Fibroblast of skin of scalp (primary cell): Measurements from ENCODE around the gene RNF26.

Experiments used
- DNase-seq: peaks from one replicate; pipeline ENCODE4 v3.0.0-alpha.2; 2013

Gene RNF26

DNA sequence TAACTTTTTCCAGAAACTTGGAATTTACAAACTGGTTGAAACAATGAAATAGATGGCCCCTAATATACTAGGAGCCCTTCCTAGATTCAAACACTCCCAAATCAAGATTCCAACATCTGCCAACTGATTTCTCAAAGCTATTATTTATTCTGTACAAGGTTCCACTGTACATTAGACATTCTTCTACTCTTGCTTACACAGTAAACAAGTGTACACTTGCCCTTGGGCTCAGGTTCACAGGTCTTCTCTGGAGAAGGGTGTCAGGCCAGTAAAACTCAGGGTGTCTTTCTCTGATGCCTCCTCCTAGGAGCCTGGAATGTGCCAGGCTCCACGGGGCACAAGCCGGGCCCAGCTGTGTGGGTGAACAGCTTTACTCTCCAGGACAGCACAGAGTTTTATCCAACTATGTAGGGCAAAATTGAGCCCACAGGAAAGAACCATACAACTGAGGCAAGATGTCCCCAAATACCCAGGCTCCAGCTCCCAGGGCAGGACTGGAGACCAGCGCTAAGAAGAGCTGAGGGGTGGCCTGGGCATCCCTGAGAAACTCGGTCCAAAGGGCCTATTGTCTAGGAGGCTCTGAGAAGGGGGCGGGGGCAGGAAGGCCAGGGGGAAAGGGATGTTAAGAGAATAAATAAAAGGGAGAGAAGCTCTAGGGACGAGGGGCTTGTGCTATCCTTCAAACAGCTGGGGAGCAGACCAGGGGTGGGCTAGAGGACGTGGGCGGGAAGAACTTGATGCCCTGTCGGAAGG is 20.9 kb downstream of the RNF26 start:
- no peak for DNase-seq

DNA sequence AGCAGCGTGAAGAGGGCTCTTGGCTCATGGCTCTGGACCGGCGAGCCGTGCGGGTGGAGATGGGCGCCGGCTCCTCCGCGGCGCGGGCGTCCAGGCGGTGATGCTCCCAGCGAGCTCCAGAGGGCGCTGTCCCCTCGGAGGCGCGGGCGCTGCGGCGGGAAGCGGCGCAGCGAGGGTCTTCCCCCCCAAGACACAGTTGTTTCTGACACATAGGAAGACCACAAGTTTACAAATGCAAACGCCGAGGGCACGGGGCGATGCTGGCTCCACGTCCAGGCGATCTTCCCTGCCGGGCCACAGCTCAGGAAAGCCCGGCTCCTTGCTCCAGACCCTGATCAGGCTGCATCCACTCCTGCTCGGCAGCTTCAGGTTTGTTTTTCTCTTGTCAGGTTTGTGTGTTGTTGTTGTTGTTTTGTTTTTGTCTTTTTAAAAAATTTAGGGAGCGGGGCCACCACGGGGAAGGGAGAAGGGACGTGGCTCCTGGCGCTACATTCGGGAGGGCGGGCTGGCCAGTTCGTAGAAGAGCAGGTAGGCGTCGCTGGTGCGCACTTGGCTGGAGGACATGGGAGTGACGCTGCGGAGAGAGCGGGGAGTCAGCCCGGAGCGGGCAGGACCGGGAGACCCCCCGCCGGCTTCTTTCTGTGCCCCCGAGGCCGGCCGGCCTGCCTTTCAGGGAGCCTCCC is 22.2 kb downstream of the RNF26 start:
- peak; percentile 78 for DNase-seq

DNA sequence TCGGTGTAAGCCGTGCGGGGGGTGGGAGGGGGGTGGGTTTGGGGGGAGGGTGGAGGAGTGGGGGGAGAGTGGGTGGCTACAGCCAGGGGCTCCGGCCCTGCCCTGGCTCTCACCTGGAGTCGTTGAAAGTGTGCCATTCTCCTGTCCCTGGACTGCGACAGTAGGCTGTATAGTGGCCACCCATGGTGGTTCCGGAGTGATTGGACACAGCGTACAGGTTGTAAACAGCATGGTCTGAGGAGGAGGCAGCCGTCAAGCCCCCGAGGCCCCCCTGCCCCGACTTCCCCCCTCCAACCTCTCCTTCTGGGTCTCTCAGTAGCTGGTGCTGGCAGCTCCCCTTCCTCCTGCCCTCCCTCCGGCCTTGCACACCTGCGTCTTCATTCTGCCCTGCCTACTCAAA is 22.7 kb downstream of the RNF26 start:
- no peak for DNase-seq

DNA sequence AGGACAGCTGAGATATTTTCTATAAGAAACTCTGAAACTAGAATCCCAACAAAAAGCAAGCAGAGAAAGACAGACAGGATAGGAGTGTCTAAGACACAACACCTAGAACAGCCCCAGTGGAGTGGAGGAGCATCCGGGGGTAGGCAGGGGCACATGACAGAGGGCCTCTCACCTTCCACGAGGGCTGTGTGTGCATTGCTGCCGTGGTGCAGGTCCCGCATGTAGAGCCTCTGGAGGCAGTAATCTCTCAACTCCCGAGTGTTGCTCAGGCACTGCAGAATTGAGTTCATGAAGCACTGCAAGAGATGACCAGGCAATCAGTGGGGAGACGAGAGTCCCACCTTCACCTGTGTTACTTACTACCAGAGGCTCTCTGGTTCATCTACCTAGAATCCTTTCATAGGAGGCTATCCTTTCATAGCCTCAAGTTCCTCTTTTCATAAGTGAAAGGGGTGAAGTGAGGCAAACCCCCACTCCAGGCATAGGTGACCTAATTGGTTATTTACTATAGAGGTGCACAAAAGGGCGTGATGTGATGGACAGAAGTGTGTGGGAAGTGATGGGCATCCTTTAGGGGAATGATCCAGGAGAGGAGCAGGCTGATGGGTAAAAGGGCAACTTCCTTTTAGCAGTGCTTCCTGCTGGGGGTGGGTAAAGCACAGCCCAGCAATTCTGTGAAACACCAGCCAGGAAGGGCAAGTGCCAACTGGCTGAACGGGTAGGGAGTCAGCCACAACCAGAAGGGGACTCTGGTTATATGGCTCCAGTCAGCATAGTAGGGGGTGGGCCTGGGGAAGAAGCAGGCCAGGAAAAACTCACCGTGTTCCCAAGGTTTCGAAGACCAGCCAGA is 25.3 kb downstream of the RNF26 start:
- DNase-seq = no peak

DNA sequence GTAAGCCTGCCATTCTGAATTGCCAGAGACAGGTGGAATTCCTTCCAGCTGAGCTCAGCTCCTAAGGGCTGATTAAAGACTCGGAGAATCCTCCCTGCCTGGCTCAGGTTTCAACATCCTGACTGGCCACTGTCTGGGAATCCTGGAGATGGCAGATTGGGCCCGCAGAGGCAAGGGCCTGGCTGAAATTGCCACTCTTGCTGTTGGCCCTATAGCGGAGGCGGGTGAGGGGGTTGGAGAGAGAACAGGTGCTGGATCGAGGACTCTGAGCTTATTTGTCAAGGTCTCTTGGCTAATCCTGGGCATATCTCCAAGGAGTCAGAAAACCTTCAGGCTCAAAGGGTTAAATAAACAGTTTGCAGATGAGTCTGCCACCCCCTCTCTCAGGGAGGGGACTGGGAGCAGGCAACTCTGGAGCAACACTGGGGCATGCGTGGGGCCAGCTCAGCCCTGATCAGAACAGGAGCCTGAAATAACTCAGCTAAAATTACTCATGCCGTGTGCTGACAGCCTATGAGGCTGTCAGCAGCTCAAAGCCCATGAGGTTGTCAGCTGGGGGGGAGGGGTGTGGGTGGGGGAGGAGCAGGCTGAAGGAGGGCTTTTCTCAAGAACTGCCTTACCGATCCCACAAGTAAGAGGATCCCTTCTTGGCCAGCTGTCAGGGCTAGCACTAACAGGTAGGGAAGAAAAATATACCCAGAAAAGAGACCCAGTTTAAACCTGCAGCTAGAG is 26.9 kb downstream of the RNF26 start:
- DNase-seq = peak; percentile 76

DNA sequence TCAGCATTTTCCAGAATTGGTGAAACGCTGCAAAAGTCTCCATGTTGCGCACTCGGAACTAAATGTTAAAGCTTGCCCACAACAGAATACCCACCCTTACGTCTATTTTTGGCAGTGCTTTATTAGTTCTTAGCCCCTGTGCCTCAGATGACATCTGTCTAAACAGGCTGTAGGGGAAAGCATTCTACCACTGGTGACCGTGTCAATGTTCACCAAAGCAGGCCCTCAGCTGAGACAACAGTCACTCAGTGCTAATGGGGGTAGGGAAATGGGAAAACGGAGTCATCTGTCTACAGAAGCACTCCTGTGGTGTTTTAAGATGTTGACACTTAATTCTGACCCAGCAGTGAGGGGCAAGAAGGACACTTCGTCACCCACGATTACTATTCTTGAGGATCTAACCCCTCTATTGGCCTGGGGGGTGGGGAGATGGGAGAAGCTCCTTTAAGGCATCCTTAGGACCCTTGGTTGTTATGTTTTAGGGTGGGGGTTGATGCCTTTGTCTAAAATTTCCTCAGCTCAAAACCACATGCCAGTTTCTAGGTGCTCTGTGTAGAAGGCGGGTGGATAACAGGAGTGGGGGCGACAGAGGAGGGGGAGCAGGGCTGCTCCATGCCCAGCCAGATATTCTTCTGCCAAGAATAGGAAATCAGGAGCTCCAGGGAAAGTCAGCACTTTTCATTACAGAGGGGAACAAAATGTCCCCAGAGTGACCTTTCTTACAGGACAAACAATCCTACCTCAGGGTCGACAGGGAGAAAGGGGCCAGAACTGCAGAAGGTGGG is 27.8 kb downstream of the RNF26 start:
- no peak for DNase-seq

DNA sequence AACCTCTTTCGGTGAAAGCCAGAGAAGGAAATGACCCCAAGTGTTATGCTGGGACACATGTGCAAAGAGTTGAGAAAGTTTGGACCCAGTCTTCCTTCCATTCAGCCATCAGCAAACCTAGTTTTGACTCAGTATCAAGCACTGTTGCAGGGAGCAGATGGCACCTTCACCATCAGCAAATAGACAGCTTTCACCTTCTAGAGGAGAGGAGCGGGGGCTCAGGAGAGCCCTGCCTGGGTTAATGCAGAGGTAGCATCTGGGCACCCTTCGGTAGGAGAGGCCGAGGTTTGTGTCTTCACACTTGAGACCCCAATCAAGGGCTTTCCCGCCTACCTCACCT is 28.4 kb downstream of the RNF26 start:
- DNase-seq = no peak

DNA sequence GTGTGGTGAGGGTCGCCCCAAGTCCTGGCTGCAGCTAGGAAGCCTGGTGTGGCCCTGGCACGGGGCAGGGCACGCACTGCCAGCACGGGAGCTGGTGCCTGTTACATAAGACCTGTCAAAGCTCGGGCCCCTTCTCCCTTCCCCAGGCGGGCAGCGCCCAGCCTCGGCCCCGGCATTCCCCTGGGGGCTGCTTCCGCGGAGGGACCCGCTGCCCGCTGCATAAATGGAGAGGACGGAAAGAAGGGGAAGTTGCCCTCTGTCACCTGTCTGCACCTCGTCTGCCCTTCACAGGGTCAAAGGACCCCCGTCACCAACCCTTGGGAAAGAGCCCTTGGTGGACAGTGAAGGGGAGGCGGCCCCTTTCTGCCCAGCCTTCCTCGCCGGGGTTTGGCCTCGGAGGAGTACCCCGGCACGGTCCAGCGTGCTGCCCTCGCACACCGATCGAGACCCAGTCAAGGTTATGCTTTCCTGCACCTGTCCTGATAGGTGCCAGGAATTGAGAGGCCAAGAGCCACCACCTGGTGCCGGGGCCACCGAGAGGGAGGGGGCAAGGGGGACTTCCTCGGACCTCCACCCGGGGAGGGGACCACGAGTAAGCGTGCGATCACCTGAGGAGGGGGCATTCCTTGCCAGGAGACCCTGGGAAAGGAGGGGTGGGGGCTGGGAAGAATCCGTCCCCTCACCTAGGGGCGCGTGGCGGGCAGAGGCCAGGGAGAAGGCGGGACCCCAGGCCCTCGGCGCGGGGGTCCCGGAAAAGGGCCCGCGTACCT is 28.9 kb downstream of the RNF26 start:
- DNase-seq = no peak

DNA sequence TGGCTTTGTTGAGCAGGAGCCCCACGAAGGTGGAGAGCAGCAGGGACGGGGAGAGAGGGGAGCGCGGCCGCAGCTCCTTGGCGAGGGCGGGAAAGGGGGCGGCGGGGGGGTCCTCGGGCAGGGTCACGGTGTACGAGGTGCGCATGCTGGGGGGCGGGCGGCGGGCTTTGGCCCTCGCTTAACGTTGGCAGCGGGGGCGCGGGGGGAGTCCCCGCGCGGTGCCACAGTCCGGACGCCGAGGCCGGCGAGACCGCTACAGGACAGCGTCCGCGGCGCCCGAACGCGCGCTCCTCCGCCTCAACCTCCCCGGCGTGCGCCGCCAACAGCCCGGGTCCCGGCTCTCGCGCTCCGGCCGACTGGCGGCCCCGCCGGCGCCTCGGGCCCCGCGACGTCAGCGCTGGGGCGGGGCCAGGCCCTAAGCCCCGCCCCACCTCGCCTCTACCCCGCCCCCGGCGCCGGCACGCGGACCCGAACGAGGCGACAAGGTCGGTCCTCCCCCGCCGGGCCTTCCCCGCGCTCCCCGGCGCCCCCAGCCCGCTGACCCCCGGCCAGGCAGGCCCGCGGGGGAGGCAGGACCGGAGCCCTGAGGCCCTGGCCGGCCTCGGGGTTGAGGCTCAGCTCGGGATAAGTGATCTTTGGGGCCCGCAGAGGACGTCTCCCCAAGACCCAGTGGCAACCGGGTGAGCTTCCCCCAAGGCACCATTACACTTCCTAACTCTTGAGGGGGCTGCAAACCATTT is 29.7 kb downstream of the RNF26 start:
- peak; percentile 57 for DNase-seq

DNA sequence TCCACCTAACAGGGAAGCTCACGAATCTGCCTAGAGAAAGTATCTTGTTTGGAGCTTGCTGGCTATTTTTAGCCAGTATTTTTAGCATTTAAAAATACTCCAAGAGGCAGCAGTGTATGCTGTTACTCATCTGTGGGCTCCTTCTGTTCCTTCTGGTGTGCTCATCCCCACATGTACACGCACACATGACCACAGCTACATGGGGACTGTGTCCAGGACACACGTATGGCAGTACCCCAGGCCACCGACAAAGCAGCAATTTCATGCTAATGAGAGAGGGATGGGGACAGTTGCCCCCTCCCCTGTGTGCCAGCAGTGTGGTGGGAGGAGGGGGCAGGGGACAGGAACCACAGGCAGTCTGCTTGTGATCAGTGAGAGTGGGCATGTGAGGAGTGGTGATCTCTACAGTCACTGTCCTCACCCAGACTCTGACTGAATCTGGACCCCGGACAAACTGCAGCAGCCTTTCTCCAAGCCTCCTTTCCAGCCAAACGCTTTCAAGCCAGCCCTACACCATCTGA is 30.8 kb downstream of the RNF26 start:
- no peak for DNase-seq

DNA sequence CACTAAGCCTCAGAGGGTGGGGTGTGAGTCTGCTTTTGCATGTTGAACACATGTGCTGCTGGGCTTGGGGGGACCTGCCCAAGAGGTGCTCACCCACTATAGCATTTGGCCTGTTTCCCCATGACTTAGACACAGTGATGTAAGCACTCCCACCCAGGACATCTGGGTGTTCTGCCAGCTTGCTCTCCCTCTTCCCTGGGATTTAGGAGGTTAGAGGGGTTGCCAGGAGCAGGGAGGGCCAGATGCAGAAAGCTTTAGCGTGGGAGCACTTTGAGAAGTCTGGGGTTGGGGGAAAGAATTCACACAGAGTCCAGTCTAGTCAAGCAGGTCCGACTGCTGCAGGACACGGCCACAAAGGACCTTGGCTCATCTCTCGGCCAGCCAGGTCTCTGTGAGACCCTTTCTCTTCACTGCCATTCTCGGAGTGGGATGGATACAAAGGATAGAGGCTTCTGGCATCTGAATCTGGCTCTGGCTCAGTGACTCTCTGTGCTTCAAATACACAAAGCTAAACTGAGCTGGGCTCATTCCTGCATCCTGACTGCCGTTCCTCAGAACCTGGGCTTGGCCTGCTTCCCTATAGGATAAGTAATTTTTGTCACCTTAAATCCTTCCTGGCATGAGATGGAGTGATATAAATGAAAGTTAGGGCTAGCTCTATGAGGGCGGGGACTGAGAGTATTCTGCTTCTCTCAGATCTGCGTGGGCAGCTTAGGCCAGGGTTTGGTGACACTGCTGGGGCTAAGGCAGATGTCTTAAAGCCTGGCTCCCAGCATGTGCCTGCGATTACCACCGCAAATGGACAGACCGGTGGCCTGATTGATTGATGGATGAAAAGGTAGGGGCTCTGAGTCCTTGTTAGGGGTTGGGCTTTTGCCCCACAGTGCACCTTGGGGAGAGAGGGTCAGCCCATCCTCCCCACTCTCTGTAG is 32.6 kb downstream of the RNF26 start:
- no peak for DNase-seq

DNA sequence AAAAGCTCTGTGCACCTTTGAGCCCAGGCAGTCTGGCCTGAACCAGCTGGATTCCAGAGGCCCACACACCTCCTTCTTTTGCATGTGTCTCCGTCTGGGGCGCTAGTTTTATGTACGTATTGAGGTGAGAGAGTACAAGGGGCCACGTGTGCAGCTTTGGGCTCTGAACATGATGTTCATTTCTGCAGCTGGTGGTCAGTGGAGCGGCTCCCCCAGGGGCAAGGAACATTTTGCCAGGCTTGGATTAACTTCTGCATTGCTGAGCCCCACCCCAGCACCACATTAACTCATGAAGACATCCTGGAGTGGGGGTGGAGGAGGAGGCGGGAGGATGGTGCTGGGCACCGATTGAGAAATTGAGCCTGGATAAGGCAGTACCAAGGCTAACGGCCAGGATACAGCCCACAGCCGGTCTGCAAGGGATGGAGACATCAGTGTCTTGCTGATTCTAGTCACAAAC is 33.4 kb downstream of the RNF26 start:
- DNase-seq = no peak

DNA sequence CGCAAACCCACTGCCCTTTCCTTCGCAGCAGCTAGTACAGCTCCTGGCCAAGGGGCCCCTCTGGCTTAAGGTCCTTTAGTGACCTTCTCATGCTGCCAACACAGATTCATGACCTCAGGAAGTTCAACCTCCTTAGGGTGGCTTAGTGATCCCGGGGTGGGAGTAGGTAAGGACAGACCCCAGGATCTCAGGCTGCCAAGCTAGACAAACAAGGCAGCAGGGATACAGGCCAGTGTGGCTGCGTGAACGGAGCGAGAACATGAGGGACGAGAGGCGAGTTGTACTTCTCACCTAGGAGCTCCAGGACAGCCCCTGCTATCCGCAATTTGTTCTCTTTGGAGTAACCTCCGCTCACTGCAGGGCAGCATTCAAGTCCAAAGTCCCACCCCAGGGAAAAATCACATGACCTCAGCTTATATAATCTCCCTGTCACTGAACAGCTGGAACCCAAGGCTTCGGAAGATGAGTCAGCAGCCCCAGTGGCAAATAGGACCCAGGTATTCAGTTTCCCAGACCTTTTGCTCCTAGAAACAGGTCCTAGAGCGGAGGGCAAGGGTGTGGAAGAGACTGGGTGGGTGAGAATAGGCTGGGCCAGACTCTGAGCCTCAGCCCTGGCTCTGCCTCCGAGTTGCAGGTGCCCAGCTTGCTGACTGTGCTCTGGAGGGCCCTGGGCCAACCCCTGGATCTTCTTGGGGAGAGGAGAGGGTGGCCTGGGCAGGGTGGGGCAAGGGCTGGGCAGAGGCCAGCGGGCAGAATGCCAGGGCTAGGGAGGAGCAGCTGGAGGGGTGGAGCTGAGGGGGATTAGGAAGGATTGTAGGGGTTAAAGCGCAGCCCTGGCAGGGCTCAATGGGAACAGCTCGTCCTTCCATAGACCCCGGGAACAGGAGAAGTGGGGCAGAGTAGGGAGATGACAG is 34.1 kb downstream of the RNF26 start:
- no peak for DNase-seq

DNA sequence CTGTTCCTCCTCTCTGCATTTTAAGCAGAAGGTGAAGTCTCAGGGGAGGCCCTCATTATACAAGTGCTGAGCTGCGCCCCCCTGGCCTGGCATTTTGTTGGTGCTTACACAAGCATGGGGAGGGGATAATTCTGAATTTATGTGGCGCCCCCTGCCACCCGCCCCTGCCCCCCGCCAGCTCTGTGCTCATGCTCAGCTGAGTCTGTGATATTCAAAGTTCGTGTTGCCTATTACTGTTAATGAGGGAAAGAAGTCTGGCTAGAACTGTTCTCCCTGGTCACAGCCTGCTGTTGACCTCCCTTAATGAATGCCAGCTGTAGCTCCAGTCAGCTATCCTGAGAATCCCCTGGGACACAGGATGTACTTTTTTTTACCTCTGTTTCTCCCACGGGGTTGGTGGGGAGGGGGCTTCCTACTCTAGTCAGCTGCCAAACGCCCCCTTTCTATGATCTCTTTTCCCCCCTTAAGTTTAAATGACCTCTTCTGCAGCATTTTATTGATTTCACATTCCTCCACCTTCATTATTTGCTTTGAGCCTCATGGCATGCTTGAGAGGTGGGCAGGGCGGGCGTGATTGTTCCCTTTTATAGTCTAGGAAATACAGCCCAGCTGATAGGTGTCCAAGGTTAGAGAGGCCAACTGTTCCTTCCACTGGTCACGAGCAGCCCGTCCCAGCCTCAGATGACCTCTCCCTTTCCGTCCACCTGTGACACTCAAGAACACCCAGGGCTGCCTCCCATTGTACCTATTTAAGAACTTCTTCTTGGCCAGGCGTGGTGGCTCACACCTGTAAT is 35.0 kb downstream of the RNF26 start:
- no peak for DNase-seq

DNA sequence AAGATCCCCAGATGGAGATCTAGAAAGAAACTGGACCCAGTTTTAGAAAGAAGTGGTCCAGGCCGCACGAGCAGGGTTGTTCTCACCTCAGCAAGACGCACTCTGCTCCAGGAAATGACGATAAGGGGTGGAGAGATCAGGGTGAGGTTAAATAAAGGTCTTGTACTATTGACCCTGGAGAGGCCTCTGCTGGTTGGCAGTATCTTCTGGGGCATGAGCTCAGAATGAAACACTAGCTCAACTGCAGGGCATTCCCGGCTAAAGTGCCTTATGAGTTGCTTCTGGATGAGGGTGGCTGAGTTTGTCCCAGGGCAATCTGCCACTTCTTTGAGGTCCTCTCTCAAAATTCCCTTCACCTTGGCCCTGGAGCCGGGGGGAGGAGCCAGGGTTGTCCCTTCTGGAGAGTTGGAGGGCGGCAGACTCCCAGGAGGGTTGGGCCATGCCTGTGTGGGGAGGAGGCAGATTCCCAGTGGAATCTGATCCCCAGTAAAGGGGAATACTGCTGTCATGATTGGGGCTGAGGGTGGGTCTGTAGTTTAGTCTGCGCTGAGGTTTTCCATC is 36.2 kb downstream of the RNF26 start:
- no peak for DNase-seq

DNA sequence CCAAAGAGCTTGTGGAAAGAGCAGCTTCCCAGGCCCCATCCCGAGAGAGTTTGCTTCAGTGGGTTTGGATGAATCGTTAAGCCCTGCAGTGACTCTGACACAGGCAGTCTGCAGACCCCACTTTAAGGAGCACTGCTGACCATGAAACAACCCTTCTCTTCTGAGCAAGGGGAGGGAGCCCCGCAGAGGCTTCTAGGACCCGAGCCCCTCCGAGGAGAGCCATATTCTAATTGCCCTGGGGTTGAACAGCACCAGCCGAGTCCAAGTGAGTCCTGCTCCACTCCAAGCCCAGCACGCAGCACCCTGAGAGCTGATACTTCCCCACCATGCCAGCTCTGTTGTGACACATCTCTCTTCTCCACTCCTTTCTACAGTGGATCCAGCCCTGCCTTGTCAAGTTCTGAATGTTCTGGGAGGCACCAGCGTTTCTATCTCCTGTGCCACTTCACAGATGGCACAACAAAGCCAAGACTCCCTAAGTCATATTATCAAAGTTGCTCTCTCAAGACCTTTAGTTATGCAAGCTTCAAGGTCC is 36.8 kb downstream of the RNF26 start:
- no peak for DNase-seq
